GM20431 (cell line): ENCODE data around the gene VSIR.

Source experiments
- in situ Hi-C: fragments of 300-500 bp; cut with MseI, MboI; formaldehyde crosslinking; loops from one replicate; pipeline ENCODE4 v1.15.0; 2020; ENCODE audit warnings: low sequenced_read_pairs; ENCODE audit not compliant: unreplicated experiment

The VSIR gene

DNA sequence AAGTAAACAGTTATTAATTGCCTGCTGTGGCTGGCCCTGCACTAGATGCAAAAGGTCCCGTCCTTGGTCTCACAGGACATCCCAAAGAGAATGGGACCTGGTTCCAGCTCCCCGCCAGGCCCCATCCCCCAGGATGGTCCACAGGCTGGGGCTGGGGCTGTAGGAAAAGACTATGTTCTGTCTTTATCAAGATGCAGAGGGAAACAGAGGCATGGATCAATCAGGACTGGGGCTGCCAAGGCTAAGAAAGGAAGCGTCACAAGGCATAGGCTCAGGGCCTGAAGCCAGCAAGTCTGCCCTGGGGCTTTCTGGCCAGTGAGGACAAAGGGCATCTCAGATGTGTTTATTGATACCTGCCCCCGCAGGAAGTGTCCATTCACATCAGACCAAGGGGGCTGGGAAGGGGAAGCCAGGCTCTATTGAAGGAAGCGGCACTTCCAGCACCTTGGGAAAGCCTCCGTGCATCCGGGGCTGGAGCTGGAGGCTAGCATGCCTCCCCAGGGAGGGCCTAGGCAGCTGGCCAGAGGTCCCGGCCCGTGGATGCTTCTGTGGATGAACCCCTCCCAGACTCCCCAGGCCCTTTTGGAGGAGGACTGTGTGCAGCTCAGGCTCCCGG is 5.8 kb downstream of the VSIR start:
- in situ Hi-C loops, result no loop called here

DNA sequence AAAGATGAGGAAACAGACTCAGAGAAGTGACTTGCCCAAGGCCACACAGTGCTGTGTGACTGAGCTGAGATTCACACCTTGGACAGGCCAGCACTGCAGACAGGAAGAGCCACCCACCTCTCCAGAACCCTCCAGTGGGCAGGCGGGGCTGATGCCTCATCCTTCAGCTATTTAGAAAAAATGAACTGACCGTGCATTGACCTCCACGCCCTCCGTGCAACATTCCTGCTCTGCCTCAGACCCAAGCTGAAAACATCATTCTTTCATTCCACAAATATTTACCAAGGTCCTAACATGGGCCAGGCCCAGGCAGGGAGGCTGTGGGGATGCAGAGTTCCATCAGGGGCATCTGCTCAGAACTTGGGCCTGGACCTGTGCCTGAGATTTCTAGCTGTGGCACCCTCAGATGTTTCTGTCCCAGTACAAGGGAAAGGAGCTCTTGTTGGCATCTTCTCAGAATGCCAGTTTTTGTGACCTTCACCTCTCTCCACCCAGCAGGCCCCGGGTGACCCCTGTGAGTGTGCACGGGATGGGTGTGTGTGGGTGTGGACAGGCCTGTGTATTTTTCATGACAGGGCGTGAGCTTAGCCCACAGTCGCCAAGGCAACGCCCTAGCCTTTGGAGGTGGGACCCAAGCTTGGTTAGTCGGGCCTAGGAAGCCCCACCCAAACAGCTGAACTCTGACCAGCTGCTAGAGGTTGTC is 6.5 kb downstream of the VSIR start:
- in situ Hi-C loops, result no loop called here

DNA sequence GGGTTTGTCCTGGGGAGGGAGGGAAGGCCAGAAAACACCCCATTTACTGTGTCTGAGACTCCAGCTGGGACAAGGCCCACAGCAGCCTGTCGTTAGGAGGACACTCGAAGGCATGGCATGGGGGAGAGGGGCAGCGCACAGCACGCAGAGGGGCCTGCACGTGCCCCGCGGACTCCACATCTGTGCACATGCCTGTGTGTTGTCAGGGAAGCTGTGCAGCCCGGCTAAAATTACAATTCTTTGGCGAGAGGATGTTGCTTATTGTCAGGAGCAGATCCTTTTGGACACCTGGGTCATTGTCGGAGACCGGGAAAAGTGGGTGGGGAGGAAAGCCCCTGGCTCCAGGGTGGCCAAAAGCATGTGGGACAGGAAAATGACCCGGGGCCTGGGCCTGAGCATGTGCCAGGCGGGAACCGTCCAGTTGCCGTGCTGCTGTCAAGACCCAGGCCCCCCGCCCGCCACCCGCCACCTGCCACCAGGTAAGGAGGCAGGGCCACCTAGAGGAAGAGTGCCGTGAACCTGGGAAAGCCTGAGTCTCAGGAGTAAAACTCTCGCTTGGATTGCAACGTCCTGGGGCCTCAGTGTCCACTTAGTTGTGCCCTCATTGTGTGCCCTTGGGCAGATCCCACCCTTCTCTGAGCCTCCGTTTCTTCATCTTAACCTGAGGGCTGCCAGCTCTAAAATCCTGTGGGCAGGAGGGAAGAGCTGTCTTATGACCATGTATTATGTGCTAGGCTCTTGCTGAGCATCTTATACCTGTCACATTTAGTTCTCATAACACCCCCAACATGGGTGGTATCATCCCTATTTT is 7.2 kb downstream of the VSIR start:
- in situ Hi-C loops, result no loop called here

DNA sequence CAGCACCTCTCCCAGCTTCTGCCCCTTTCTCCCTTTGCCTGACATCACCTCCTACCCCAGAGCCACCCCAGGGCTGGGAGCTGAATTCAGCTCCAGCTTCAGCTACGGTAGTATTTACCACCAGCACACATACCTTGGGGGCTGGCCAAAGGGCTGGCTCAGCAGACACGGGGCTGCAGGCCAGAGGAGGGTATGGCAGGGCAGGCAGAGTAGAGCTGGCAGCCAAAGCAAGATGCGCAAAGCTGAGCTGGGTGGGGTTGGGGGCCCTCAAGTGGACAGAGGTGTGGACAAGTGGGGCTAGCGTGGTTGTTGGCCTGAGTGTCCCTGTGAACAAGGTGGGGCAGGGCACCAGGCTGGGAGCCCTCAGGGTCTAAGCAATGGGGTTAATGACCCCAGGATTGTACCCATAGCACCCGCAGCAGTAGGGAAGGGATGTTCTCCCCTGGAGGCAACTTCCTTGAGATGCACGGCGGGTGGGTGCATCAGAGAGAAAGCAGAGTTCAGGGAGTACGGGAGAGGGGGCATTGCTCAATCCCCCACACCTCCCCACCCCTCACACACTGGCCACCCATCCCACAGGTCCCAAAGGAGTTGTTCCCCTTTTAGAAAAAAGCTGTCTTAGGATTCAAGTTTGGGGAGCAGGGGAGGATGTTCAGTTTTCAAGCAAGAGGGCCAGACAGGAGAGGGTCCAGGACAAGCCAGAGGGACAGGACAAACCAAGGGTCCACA is 8.0 kb downstream of the VSIR start:
- in situ Hi-C loops, result no loop called here

DNA sequence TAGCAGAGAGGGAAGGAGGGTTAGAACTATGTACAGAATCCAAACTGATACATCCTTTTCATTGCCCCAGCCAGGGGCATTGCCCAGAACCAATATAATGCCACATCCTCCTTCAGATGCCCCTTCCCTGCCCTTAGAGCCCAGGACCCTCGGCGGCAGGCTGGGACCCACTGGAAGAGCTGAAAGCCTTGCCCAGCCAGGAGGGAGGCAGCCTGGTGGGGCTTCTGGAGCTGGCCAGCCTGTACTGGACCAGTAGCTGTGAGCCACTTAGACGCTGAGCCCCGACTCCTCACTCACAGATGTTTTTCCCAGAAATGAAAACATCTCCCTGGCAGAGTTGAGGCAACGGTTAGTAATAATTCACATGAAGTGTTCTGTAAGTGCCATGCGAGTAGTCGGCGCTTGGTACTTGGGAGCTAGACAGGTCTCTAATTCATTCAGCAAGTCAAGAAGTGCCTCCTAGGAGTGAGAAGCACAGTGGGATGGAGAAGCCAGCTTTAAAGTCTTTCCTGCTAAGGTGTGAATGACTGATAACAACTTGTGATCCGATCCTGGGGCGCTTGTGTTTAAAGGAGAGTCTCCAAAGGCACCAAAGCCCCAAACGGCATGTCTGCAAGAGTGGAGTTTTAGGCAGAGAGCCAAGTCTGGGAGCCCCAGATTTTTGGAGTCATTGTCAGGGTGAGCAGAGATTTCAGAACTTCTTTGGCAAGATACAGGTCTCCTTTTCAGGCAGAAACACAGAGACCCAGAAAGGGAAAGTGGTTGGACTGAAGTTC is 9.8 kb downstream of the VSIR start:
- in situ Hi-C loops, result no loop called here

GRCh38 chr10:71762324-71762723 is 11.0 kb downstream of the VSIR start:
- in situ Hi-C loops, result no loop called here

GRCh38 chr10:71761541-71762113 is 11.7 kb downstream of the VSIR start:
- in situ Hi-C loops, result no loop called here

DNA sequence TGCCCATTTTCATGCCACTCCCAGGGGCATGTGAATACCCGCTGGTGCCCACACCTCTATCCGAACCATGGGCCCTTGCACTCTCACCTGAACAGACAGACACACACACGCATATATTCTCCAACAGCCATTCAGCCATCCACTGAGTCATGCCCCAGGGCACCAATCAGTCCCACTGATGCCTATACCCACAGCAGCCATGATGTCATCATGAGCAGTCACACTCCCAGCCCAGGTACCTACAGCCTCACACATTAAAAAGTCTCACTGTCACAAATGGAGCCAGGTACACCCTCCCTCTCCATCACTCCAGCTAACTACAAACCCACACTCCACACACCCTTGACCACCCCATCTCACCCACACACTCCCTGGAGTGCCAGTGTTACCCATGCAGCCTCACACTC is 12.2 kb downstream of the VSIR start:
- in situ Hi-C loops, result no loop called here

DNA sequence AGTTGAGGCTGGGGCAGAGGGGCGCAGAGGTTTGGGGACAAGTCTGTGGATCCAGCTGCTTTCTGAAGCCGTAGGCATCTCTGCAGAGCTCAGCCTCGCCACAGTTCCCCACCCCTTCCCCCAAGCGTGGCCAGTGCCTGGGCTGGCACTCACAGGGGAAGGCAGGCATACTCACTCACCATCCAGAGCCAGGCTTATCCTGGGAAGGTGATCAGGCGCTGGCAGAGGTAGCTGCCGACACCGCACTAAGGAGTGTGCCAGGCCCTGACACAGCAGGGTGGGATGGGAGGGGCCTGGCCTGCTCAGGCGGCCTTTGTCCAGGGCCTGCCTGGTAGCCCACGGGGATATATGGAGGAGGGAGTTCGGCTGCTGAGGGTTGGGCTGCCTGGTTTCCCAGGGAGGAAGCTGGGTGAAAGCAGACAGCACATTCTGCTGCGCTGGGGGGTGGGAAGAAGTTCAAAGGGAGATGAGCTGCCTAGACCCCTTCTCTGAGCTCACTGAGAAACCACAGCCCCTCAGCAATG is 15.9 kb downstream of the VSIR start:
- in situ Hi-C loops, result no loop called here

GRCh38 chr10:71756311-71757191 is 16.8 kb downstream of the VSIR start:
- in situ Hi-C loops, result no loop called here

DNA sequence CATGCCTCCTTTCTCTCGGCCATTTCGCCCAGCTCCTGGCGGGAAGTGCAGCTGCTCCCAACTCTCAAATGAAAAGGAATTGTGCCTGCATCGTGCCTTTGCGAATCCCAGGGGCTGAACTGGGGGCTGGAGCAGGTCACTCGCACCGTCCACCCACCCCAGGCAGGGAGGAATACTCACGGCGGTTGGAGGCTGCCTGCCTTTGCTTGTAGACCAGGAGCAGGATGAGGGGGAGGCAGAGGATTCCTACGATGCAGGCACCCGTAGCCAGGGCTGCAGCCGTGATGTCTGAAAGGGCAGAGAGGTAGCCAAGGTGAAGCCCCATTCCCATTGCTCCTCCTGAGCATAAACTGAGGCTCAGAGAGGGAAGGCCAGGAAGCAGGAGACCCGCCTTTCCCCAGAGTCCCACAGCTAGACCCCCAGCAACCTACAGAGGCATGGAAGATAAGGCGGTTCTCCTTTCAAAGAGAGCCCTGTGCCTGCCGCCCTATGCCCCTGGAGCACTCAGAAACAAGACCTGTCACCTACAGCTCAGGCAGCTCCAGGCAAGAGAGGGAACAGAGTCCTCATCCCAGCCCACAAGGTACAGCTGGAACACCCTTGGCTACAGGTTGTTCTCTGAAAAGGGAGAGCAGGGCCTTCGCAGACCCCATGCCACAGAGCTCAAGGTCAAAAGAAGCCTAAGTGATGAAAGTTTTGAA is 18.0 kb downstream of the VSIR start:
- in situ Hi-C loops, result no loop called here

DNA sequence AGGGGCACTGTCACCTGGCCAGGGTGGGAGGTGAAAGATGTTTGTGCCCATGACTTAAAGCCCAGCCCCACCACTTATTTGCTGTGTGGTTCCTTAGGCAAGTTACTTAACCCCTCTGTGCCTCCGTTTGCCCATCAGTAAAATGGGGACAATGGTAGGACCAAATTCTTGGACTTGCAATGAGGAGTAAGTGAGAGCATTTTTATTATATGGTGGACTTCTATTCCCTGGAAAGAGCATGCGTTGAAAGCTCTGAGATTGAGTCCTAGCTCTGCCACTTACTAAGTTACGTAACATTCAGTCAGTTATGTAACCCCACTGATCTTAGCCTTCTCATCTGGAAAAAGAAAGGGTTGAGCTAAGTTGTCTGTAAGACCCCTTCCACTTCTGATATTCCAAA is 18.8 kb downstream of the VSIR start:
- in situ Hi-C loops, result no loop called here

- in situ Hi-C loops, result no loop called here
These were observed 19.3 kb downstream of the VSIR start for GRCh38 chr10:71753960-71754505.

DNA sequence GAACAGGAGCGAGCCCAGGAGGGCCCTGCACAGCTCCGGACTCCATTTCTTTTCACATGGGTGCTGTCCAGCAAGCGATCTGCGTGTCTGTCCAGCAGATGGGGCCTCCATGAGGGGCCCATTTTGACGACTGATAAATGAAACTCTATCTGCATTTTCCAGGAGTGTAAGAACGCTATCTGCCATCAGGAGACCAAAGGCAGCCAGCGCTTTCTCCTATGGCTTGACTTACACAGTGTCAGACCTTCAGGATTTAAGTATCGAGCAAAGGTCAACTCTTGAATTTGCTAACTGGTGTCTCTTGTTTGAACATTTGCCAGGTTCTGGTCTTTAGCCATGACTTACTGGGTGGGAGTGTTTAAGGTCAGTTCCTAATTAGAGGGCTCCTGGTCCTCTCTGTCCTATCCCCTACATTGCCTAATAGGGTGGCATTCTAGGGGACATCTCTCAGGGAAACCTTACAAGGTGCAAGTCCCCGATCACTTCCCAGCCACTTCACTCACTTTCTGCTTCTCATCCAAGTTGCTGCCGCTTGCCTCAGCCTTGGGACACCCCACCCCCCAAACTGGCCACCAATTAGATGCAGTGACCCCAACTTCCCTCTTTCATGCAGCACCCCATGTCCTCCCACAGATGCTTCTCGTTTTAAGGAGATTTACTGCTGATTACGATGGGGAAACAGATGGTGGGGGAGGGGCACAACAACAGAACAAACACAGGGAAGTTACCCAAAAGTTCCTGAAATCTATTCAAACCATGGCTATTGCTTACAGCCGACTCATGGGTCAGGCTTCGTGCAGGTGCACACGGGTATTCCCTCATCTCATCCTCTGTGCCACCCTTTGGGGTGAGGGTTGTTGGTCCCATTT is 20.0 kb downstream of the VSIR start:
- in situ Hi-C loops, result no loop called here

DNA sequence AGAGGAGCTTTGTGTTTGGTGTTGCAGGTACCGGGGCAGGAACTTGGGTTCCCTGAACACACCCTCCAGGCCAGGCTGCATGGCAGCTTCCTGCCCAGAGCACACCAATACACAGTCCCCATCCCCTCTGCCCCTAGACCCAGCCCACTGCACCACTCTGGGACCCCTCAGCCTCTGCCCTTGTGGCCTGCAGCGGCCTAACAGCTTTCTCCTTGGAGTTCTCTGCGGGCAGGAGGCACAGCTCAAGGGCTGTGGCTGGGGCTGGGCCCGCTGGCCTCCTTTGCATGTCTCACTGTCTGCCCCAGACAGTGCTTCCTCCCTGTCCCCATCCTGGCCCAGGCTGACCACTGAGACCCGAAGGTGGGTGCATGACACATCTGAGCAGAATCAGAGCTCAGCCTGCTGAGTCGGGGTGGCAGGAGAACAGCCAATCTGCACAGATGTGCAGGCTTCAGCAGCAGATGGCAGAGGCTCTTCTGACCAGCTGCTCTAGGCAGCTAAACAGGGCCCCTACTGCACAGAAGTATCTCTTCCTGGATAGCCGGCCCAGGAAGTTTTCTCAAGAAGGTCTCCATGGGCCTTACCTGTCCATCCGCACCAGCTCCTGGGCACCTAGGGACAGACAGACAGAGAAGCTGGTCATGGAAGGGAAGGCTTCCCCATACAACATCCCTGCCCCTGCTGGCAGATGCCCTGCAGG is 20.8 kb downstream of the VSIR start:
- in situ Hi-C loops, result no loop called here
